ENCODE measurements around the gene PKNOX2. TPM values are rescaled to one million over a fixed set of nuclear protein-coding genes. Genes with fewer than 3 reads are reported as not detected.

The PKNOX2 gene
- total RNA-seq, 1 experiment from 2014 or later: 3.7 TPM

DNA sequence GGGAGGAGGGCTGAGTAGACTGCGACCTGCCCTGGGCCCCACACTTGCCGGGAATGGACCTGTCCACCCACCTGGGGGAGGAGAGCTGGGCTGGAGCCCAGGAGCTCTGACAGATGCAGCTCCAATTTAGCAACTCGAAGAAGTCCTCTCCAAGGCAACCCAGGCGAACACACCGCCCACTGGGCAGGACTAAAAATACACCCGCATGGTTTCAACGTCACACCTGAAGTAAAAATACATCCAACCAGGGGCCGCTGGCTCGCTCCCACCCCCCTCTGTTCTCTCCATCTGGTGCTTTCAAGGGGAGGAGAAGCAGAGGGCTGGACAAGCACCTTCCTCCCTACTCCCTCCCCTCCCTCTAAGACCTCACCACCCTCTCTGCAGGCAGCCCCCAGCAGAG lies 211.6 kb downstream of the PKNOX2 start (continued):
- TF ChIP-seq EMX1 (CRISPR knock-in tag; IDR thresholded peaks at IDR 0.05): no peak

DNA sequence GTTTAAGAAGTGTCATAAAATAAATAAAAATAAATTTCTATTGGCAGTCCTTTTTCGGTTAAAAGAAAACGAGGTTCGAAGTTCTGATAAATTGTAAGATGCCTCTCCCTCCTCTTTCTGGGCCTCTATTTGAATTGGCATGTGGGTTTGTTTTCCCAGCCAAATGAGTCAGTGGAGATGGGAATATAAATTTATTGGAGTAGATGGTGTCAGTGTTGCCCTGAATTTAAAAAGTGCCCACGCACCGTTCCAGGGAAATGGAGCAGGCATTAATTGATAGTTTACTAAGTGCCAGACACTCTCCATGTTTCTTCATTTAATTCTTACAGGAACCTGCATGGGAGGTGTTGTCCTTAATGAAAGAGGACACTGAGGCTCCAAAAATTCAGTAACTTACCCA lies 212.3 kb downstream of the PKNOX2 start:
- Mint-ChIP-seq H3K36me3 (no peaks in the 10 kb centered on the region), H3K27ac (no peak overlapping the region), H3K4me3 (no peak overlapping the region), H3K4me1 (peaks cover 44% of the 10 kb centered on the region), H3K27me3 (ENCODE audit: low read depth) (peaks cover 5% of the 10 kb centered on the region), H3K9me3 (no peaks in the 10 kb centered on the region)
- DNase-seq (ENCODE audit: low spot score): no peak
- no peak for TF ChIP-seq SP1 (CRISPR knock-in tag; conservative IDR thresholded peaks at IDR 0.05)
- no peak for TF ChIP-seq NFATC4 (CRISPR knock-in tag; IDR thresholded peaks at IDR 0.05)
- TF ChIP-seq SMAD3 (CRISPR knock-in tag; IDR thresholded peaks at IDR 0.05; ENCODE audit: borderline replicate concordance): no peak
- TF ChIP-seq NR3C1 (CRISPR knock-in tag; conservative IDR thresholded peaks at IDR 0.05; ENCODE audit: low read depth): no peak
- TF ChIP-seq ZNF423 (CRISPR knock-in tag; IDR thresholded peaks at IDR 0.05): no peak
- no peak for TF ChIP-seq JAZF1 (CRISPR knock-in tag; IDR thresholded peaks at IDR 0.05)
- no peak for TF ChIP-seq ESRRA (CRISPR knock-in tag; IDR thresholded peaks at IDR 0.05; ENCODE audit: borderline replicate concordance)
- no peak for TF ChIP-seq TCF7 (CRISPR knock-in tag; IDR thresholded peaks at IDR 0.05; ENCODE audit: low read depth)
- TF ChIP-seq NFE2L1 (CRISPR knock-in tag; IDR thresholded peaks at IDR 0.05): no peak
- TF ChIP-seq RORB (CRISPR knock-in tag; IDR thresholded peaks at IDR 0.05): no peak
- no peak for TF ChIP-seq NR1H2 (CRISPR knock-in tag; IDR thresholded peaks at IDR 0.05)
- TF ChIP-seq NFYB (CRISPR knock-in tag; conservative IDR thresholded peaks at IDR 0.05; ENCODE audit: low read depth): no peak
- no peak for TF ChIP-seq ZNF317 (CRISPR knock-in tag; IDR thresholded peaks at IDR 0.05; ENCODE audit: borderline replicate concordance, low read depth)
- no peak for TF ChIP-seq MXD4 (CRISPR knock-in tag; IDR thresholded peaks at IDR 0.05; ENCODE audit: borderline replicate concordance)
- no peak for TF ChIP-seq RELA (CRISPR knock-in tag; IDR thresholded peaks at IDR 0.05; ENCODE audit: borderline replicate concordance)
- ChIA-PET CTCF (no interaction called here), POLR2A (no interaction called here)
- no peak for ATAC-seq

DNA sequence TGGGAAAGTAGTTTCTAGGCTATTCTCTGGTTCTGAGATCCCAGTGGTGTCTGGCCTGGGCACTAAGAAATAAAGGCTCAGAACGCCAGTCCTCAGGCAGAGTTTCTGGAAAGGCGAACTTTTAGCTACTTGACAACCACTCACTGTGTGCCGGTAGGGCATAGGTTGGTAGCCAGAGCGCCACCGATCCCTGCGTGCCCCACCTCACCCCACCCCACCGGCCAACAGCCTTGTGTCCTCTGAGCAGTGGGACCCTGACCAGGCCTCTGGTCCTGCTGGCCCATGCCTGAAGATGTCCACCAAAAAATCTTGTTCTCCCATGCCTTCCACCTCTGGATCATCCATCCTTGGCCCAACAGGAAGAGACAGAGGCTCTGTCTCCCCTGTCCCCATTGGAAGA lies 213.5 kb downstream of the PKNOX2 start:
- peaks cover 39% of the 10 kb centered on the region for H3K4me1 Mint-ChIP-seq

DNA sequence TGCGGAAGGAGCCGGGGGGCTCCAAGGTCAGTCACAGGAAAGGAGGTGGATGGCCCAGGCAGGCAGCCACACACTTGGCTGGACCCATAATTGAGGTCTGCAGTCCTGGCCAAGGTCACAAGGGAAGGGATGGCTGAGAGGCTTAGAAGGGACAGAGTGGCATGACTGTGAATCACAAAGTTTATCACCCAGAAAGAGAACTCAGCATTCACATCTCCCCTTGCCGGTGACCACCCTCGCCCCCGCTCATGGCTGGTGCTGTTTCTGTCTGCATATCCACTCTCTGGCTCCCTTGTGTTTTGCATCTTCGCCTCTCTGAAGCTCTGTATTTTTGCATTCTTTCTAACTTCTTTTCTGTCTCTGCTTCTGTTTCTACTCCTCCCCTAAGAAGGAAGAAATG lies 214.0 kb downstream of the PKNOX2 start:
- ATAC-seq (no peak), DNase-seq (ENCODE audit: low spot score) (no peak)
- Mint-ChIP-seq H3K27ac (no peak overlapping the region), H3K9me3 (no peaks in the 10 kb centered on the region), H3K36me3 (no peaks in the 10 kb centered on the region), H3K27me3 (ENCODE audit: low read depth) (no peaks in the 10 kb centered on the region), H3K4me1 (peaks cover 36% of the 10 kb centered on the region), H3K4me3 (no peak overlapping the region)
- POLR2A ChIA-PET: no interaction called here
- CTCF ChIA-PET: interaction anchor here (2.9 kb wide), 1 partner anchor 45 kb away, joined by 7 read pairs; no protein-coding TSS in a partner anchor
- TF ChIP-seq TP53 (CRISPR knock-in tag; IDR thresholded peaks at IDR 0.05) (no peak), GTF2I (CRISPR knock-in tag; conservative IDR thresholded peaks at IDR 0.05) (no peak), RORB (CRISPR knock-in tag; IDR thresholded peaks at IDR 0.05) (no peak), GRHL2 (CRISPR knock-in tag; IDR thresholded peaks at IDR 0.05; ENCODE audit: insufficient replicate concordance, severe bottlenecking) (no peak), NR1H2 (CRISPR knock-in tag; IDR thresholded peaks at IDR 0.05) (no peak), ZNF396 (CRISPR knock-in tag; IDR thresholded peaks at IDR 0.05; ENCODE audit: borderline replicate concordance) (no peak)
- TF ChIP-seq, protein P1, sequence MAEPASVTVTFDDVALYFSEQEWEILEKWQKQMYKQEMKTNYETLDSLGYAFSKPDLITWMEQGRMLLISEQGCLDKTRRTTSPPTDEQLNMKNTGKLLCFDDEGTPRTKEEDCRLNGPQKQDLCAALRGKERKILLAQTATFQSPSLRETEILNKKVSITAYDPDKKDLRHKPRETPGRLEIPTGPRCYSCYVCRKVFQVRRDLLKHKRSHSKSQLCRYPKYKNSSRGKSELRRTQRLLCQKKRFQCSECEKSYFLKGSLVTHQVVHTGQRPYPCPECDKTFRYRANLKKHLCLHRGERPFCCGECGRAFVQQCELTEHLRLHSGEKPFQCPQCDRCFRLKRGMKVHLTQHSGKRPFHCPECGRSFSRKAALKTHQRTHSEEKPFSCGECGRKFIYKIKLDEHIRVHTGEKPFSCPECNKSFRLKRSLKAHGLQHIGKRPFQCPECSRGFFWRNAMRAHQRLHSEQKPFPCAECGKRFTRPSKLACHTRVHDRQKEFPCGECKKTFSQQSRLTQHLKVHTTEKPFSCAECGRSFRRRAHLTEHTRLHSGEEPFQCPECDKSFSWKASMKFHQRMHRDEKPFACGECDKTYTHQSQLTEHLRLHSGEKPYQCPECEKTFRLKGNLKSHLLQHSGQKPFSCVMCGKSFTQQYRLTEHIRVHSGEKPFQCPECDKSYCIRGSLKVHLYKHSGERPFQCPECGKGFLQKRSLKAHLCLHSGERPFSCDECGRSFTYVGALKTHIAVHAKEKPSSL (CRISPR knock-in tag; conservative IDR thresholded peaks at IDR 0.05): no peak
- TF ChIP-seq, protein P2, sequence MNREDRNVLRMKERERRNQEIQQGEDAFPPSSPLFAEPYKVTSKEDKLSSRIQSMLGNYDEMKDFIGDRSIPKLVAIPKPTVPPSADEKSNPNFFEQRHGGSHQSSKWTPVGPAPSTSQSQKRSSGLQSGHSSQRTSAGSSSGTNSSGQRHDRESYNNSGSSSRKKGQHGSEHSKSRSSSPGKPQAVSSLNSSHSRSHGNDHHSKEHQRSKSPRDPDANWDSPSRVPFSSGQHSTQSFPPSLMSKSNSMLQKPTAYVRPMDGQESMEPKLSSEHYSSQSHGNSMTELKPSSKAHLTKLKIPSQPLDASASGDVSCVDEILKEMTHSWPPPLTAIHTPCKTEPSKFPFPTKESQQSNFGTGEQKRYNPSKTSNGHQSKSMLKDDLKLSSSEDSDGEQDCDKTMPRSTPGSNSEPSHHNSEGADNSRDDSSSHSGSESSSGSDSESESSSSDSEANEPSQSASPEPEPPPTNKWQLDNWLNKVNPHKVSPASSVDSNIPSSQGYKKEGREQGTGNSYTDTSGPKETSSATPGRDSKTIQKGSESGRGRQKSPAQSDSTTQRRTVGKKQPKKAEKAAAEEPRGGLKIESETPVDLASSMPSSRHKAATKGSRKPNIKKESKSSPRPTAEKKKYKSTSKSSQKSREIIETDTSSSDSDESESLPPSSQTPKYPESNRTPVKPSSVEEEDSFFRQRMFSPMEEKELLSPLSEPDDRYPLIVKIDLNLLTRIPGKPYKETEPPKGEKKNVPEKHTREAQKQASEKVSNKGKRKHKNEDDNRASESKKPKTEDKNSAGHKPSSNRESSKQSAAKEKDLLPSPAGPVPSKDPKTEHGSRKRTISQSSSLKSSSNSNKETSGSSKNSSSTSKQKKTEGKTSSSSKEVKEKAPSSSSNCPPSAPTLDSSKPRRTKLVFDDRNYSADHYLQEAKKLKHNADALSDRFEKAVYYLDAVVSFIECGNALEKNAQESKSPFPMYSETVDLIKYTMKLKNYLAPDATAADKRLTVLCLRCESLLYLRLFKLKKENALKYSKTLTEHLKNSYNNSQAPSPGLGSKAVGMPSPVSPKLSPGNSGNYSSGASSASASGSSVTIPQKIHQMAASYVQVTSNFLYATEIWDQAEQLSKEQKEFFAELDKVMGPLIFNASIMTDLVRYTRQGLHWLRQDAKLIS (CRISPR knock-in tag; IDR thresholded peaks at IDR 0.05; ENCODE audit: borderline replicate concordance): no peak
- TF ChIP-seq, protein P3, sequence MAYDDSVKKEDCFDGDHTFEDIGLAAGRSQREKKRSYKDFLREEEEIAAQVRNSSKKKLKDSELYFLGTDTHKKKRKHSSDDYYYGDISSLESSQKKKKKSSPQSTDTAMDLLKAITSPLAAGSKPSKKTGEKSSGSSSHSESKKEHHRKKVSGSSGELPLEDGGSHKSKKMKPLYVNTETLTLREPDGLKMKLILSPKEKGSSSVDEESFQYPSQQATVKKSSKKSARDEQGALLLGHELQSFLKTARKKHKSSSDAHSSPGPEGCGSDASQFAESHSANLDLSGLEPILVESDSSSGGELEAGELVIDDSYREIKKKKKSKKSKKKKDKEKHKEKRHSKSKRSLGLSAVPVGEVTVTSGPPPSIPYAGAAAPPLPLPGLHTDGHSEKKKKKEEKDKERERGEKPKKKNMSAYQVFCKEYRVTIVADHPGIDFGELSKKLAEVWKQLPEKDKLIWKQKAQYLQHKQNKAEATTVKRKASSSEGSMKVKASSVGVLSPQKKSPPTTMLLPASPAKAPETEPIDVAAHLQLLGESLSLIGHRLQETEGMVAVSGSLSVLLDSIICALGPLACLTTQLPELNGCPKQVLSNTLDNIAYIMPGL (CRISPR knock-in tag; IDR thresholded peaks at IDR 0.05): no peak
- TF ChIP-seq, protein P4, sequence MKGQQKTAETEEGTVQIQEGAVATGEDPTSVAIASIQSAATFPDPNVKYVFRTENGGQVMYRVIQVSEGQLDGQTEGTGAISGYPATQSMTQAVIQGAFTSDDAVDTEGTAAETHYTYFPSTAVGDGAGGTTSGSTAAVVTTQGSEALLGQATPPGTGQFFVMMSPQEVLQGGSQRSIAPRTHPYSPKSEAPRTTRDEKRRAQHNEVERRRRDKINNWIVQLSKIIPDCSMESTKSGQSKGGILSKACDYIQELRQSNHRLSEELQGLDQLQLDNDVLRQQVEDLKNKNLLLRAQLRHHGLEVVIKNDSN (CRISPR knock-in tag; IDR thresholded peaks at IDR 0.05): no peak

More for the DNA sequence above, 213.5 kb downstream of the PKNOX2 start:
- ATAC-seq: no peak
- POLR2A ChIA-PET: no interaction called here
- H3K4me3 Mint-ChIP-seq: no peak overlapping the region
- H3K36me3 Mint-ChIP-seq: no peaks in the 10 kb centered on the region
- DNase-seq (ENCODE audit: low spot score): no peak
- TF ChIP-seq IRF2 (CRISPR knock-in tag; IDR thresholded peaks at IDR 0.05; ENCODE audit: borderline replicate concordance, low read depth) (no peak), ZNF121 (CRISPR knock-in tag; IDR thresholded peaks at IDR 0.05) (no peak), GTF2I (CRISPR knock-in tag; conservative IDR thresholded peaks at IDR 0.05) (no peak), PRRX2 (CRISPR knock-in tag; IDR thresholded peaks at IDR 0.05) (no peak), TEAD1 (CRISPR knock-in tag; IDR thresholded peaks at IDR 0.05) (no peak)
- no peaks in the 10 kb centered on the region for H3K9me3 Mint-ChIP-seq
- CTCF ChIA-PET: interaction anchor here (2.9 kb wide), 1 partner anchor 46 kb away, joined by 7 read pairs; no protein-coding TSS in a partner anchor
- H3K27me3 Mint-ChIP-seq (ENCODE audit: low read depth): no peaks in the 10 kb centered on the region
- no peak overlapping the region for H3K27ac Mint-ChIP-seq

All from WTC11 (cell line).